HCEC 1CT (cell line): ENCODE measurements around the gene UPF2.
A peak's percentile ranks its signal among the peaks of the same experiment; 100 is the strongest.
"Not testable (repeated sequence)": the region's sequence is repeated elsewhere in the genome, so short reads cannot be mapped to it uniquely, and the experiment has no call there.

ENCODE experiments used
- DNase-seq: peaks from one replicate; pipeline ENCODE4 v3.0.0-alpha.2; 2017

UPF2 gene, protein sequence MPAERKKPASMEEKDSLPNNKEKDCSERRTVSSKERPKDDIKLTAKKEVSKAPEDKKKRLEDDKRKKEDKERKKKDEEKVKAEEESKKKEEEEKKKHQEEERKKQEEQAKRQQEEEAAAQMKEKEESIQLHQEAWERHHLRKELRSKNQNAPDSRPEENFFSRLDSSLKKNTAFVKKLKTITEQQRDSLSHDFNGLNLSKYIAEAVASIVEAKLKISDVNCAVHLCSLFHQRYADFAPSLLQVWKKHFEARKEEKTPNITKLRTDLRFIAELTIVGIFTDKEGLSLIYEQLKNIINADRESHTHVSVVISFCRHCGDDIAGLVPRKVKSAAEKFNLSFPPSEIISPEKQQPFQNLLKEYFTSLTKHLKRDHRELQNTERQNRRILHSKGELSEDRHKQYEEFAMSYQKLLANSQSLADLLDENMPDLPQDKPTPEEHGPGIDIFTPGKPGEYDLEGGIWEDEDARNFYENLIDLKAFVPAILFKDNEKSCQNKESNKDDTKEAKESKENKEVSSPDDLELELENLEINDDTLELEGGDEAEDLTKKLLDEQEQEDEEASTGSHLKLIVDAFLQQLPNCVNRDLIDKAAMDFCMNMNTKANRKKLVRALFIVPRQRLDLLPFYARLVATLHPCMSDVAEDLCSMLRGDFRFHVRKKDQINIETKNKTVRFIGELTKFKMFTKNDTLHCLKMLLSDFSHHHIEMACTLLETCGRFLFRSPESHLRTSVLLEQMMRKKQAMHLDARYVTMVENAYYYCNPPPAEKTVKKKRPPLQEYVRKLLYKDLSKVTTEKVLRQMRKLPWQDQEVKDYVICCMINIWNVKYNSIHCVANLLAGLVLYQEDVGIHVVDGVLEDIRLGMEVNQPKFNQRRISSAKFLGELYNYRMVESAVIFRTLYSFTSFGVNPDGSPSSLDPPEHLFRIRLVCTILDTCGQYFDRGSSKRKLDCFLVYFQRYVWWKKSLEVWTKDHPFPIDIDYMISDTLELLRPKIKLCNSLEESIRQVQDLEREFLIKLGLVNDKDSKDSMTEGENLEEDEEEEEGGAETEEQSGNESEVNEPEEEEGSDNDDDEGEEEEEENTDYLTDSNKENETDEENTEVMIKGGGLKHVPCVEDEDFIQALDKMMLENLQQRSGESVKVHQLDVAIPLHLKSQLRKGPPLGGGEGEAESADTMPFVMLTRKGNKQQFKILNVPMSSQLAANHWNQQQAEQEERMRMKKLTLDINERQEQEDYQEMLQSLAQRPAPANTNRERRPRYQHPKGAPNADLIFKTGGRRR

DNA sequence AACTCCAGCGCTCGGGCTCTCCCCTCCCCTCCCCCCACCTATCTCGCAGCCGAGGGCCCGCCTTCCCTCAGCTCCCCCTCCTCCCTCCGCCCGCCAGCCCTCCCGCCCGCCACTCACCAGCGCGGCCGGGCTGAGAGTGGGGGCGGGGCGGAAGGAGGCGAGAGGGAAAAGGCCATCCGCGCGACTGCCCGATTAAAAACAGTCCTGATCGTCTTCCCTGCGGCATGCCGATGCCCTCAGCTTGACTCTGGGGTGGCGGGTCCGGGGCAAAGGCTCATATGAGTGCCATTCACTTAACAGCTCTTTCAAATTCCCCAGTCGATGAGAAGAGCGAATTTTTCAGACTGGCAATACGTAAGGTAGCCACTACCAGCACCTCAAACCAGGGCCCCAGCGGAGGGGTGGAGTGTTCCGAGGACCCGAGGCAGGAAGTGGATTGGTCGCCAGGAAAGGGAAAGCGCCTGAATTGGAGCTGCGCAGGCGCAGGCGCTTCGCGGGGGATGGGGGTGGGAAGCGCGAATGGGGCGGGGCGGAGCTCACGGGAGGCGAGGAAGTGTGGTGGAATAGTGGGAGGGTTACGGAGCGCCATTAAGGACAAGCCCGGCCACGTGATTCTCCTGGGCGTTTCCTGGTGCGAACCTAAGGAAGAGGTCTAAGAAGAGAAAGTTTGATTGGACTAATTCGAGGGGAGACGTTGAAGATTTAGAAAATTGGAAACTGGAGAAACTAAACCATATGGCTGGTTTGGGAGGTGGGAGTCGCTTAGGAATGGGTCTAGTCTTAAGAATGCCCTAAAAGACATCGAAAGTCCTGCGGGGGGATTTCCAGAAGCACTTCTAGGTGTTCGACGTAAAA lies at the start of gene UPF2:
Gene UPF2, minus strand, starts transcription at position 13 of the 855 bp plus-strand sequence. CDS start 7,386 bp downstream, outside the sequence.
- peak; percentile 99 for DNase-seq

DNA sequence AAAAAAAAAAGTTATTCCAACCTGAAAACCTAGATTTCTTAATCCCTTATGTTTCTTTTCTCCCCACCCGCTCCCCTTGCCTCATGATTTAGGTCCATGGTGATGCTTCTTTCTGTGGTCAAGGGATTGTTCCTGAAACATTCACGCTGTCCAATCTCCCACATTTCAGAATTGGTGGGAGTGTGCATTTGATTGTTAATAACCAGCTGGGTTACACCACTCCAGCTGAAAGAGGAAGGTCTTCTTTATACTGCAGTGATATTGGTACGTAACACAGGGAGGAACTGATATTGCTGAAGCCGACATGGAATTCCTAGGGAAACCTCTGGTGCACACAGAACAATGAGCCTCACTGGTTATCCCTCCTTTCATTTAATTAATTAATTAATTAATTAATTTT lies 48.8 kb upstream of the UPF2 start:
- no peak for DNase-seq

DNA sequence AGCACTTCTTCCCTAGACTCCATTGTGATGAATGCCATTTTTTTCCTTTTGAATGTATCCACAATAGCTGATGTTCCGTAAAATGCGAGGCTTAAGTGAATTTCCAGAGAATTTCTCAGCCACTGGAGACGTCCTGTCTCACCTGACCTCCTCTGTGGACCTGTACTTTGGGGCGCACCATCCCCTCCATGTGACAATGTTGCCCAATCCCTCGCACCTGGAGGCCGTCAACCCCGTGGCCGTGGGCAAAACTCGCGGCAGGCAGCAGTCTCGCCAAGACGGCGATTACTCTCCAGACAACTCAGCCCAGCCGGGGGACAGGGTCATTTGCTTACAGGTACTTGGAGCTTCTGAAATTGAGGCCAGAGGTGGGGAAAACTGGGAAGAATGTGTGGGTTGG lies 46.3 kb upstream of the UPF2 start:
- DNase-seq, result no peak

DNA sequence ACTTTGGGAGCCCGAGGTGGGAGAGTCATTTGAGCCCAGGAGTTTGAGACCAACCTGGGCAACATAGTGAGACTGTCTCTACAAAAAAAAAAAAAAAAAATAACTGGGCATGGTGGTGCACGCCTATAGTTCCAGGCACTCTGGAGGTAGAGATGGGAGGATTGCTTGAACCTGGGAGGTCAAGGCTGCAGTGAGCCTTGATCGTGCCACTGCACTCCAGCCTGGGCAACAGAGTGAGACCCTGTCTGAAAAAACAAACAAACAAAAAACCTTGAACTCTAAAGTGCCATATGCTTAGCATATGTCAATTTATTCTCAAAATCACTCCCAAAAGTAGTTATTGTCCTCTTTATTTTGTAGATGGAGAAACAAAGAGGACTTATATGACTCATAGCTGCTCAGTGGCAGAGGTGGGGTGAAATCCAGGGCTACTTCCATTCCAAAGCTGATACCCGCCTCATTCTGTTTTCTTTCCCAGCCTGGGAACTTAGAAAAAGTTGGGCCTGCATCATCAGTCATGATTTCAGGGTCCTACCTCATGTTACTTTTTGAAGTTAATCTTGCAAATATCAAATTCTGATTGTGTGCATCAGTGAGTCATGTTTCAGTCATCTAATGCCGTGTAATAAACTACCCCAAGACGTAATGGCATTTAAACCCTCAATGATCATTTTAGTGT lies 39.4 kb upstream of the UPF2 start:
- peak; percentile 56 for DNase-seq

DNA sequence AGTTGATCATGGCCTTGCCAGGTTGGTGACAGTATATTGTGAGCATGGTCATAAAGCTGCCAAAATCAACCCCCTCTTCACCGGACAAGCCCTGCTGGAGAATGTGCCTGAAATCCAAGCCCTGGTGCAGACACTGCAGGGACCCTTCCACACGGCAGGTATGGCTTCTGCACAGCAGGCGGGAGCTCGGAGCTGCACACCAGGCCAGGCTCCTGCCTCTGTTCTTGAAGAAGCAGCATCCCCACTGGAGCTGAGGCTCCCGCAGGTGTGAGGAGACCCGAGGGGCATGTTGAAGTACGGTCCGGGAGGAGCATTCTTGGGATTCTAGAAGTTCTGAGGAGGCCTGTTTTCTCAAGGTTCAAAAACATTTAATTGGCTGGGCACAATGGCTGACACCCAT lies 38.9 kb upstream of the UPF2 start:
- DNase-seq, result no peak

DNA sequence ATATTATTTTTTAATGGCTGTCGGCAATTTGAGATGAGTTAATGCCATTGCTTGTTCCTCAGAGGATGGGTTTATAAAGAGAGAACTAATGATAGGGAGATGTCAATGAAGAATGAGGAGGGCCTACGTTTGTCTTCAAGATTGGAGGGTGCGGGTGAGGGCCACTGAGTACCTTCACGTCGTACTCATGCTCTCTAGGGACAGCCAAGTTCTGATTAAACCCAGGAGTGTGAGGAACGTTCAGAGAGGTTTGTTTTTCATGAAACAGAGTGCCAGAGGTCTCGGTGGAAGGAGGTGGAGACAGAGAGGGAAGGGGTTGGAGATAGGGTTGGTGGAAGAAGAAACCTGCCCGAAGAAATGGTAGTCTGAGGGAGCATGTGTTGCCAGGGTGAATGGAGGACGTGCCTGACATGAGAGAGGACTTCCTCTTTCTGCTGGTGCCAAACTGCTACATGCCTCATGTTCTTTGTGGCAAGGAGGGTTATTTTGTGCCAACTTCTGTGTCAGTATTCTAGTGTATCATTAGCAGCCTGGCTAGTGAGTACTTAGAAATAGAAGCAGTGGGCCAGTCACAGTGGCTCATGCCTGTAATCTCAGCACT lies 35.1 kb upstream of the UPF2 start:
- DNase-seq, result no peak

DNA sequence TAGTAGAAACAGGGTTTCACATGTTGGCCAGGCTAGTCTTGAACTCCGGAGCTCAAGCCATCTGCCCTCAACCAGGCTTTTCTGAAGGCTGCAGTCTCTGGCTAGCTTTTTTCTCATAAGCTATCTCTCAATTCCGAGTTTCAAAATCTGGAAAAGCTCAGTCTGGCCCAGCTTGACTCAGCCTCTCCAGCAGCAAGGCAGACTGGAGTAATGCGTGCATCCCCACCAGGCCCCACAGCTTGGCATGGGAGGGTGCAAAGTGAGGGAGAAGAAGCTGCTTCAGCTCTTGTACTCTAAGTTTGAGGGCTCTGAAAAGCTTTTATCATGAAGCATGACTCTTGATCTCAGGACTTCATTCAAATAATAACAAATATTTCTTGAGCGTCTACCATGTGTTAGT lies 30.9 kb upstream of the UPF2 start:
- no peak for DNase-seq

DNA sequence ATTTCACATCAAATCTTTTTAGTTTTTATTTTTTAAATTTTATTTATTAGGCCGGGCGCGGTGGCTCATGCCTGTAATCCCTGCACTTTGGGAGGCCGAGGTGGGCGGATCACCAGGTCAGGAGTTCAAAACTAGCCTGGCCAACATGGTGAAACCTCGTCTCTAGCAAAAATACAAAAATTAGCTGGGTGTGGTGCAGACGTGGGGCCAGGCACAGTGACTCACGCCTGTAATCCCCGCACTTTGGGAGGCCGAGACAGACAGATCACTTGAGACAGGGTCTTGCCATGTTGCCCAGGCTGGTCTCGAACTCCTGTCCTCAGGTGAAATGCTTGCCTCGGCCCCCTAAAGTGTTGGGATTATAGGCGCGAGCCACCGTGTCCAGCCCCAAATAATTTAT lies 28.8 kb upstream of the UPF2 start:
- DNase-seq, result not testable (repeated sequence)

DNA sequence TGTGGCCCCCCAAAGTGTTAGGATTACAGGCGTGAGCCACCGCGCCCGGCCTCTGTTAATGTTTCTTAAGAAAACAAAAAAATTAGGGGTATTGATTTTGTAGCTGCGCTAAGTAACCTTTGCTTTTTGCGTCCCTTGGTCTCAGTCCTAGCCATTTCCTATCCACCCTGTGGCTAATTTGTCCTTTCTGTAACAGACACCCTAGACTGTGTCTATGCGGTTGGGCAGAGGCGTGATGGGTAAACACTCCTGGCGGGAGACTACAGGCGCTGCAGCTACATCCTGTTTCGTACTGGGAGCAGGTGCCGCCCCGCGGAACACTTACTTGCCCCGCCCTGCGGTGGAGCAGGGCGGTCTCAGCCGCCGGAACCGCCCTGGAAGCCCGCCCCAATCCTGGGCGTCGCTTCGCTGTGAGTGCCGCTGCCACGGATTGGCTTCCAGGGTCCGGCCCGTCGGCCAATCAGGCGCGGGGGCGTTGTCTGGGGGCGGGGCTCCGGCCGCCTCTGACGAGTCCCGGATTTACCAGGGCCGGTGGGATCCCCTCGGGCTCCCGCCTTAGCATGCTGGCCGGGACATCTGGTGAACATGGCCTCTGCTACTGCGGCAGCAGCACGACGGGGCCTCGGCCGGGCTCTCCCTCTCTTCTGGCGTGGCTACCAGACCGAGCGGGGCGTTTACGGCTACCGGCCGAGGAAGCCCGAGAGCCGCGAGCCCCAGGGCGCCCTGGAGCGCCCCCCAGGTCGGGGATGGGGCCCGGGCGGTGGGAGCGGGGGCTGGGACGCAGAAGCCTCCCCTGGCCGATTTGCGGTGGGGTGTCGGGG lies 26.1 kb upstream of the UPF2 start, which contains the start of gene DHTKD1:
Gene DHTKD1, plus strand, starts transcription at position 506 of the 821 bp plus-strand sequence. Its CDS starts 80 bp downstream, at position 586.
- DNase-seq, result peak; percentile 97

DNA sequence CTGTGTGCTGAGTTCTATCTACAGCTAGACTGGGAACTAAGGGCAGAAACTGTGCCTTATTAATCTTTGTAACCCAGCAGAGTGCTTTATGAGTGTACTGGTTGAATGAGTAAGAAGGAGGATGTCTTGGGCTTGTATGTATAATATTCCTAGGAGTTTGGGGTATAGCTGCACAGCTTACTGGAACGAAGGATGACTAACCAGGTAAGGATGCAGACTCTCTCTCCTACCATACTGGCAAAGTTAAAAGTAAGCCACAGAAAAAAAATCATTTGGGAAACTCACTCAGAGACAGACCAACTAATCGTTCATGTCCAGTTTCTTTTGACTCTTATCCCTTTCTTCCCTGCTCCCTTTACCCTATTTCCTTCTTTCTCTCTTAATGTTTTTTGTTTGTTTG lies 24.7 kb upstream of the UPF2 start:
- peak; percentile 91 for DNase-seq

DNA sequence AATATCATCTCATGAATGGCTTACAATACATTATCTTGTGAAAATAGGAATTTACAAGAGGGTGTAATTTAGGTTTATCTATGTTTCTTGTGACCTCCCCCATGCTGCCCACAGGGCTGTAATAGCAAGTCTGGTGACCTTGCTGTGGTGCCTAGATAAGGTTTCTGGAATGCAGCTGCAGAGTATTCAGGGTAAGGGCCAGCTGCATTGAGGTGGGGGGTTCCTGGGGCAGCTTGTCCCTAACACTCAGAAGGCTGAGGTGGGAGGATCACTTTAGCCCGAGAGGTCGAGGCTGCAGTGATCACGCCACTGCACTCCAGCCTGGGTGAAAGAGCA lies 20.8 kb upstream of the UPF2 start:
- no peak for DNase-seq

DNA sequence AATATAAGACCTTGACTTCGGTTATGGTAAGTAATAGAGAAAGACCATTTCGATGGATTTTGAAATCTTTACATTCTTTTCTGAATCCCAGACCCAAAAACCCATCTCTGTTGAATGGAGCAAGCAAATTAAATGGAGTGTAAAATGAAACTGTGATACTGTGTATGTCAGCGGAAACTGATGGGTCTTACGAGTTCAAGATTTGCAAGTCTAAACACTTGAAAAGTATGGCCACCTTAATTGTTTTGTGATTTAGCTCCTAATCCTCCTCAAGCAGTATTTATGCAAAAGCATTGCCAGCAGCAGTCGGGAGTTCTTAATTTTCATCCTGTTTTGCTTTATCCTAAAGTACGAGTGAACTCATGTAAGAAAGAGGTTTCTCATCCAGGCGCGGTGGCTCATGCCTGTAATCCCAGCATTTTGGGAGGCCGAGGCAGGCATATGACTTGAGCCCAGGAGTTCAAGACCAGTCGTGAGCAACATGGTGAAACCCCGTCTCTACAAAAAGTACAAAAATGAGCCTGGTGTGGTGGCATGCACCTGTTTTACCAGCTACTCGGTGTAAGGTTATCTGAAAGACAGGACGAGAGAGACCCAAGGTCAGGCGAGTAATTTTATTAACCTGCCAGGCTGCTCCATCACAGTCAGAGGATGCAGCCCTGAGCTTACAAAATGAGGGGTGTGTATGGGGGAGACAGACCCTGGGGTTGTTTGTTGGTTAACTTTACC lies 20.3 kb upstream of the UPF2 start:
- DNase-seq, result no peak

DNA sequence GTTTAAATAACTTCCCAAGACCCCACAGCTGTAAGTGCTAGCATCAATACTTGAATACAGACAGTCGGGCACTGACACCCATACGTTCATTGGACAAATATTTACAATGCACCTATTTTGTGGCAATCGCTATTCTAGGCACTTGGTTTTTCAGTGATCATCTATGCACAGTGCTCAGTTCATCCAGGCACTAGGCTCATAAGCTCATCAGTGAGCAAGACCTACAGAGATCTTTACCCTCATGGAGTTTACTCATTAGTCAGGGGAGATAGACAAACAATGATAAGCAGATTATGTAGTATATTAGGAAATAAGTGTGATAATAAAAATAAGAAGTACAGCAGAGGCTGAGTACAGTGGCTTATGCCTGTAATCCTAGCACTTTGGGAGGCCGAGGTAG lies 18.5 kb upstream of the UPF2 start:
- DNase-seq, result no peak

DNA sequence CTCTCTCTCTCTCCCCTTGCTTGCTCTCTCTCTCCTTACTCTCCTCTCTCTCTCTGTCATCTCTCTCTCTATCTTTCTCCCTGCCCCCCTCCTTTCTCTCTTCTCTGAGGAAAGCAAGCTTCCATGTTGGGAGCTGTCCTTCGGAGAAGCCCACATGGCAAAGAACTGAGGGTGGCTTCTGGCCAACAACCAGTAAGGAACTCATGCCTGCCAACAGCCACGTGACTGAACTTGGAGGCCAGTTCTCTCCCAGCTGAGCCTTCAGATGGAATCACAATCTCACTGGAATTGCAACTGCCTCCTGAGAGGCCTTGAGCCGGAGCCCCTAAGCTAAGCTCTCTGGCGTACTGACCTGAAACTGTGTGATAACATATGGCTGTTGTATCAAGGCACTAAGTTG lies 14.1 kb upstream of the UPF2 start:
- DNase-seq, result no peak

DNA sequence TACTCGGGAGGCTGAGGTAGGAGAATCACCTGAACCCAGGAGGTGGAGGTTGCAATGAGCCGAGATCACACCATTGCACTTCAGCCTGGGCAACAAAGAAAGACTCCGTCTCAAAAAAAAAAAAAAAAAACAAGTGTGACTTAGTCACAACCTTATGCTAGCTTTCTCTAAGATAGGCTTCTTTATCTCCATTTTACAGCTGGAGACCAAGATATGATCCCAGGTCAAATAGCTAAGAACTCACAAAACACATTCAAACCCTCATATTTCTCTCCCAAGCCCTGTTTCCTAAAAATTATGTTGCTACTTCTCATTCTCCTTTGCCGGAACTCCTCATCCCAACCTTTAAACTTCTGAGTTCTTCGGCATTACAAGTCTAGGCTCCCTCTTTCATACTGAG lies 13.1 kb upstream of the UPF2 start:
- DNase-seq, result no peak

DNA sequence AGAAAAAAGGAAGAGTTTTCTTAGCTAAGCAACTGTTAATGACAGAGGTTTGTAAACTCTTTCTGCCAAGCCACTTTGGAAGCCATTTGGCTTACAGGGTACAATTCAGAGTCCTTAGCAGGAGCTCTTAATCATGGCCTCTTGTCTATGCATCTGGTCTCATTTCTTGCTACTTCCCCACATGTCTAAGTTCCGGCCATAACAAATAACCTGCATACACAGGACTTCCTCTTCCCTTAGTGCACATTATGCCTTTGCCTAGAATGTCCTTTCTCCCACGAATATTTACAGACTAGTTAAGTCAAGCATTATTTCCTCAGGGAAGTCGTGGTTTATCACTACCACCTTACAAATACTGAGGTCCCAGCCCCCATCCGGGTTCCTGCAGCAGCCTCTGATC lies 8.6 kb upstream of the UPF2 start:
- DNase-seq, result no peak

DNA sequence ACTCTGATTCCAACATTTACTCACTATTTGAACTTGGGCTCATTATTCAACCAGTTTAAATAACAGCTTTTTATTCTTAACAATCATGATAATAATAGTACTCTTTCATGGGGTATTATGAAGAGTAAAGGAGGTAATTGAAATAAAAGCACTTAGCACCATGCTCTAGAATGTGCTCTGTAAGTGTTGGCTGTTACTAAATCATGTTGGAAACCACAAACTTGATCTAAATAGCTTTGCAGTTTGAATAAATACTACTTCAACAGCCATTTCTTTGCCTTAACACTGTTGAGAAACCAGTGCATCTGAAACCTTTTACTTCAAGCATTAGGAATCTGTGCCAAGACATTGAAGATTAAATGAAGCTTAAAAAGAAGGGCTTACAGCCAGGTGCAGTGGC lies 7.9 kb upstream of the UPF2 start:
- DNase-seq, result no peak

DNA sequence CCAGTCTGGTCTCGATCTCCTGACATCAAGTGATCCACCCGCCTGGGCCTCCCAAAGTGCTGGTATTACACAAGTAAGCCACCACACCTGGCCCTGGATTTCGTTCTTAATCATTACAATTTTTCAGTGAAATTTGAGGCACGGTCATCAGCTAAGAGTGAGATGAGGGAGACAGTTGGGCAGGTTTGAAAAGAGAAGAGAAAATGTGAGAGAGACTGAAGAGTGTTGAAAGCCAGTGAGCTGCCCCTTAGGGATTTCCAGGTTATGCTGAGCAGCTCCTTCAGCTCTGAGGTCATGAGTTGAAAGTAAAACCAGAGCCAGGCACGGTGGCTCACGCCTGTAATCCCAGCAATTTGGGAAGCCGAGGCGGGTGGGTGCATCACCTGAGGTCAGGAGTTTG lies 5.9 kb upstream of the UPF2 start:
- DNase-seq, result no peak

DNA sequence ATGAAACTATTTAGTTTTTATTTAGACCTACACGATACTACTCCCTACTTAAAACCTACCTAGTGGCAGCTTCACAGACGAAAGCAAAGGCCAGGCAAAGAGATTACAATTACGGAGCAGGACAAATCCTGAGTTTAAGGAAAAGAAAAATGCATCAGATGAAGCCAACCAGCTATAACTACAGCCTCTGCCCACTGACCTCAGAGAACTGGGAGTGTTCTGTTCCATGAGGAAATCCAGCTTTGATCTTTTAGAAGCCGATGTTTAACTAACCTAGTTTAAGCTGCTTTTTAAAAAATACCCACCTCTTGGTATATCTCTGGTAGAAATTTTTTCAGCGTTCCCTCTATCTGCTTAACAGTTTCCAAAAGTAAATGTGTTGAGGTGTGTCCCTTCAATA lies 3.0 kb upstream of the UPF2 start:
- DNase-seq, result no peak

DNA sequence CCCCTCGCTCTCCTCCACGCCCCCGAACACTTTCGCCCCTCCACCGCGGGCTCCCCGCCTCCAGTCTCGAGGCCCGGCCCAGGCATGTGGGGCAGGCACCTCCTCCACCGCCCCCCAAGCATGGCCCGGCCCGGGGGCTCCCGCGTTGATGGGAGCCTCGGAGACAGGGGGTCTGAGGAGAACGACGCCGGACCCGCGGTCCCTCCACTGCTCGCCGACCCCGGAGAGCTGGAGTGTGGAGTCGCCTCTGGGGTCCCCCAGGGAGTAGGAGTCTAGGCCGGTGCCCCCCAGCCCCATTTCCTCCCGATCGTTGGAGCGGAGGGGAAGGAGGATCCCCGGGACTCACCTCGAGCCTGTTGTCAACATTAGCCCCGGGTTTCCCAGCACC lies 206 bp downstream of the UPF2 start:
- no peak for DNase-seq
